GM12872 (cell line): ENCODE data around the gene GIPC3.

Experiments
- CTCF ChIP-seq: IDR thresholded peaks from 3 replicates; pipeline ENCODE4 v1.5.1; 2011; ENCODE audit warnings: low read depth, mild to moderate bottlenecking, low read length, moderate library complexity; ENCODE audit not compliant: insufficient read depth

GIPC3 gene

GRCh38 chr19:3638208-3639193, 53.2 kb downstream of the GIPC3 start:
- no peak for TF ChIP-seq CTCF

- no peak for TF ChIP-seq CTCF
Measured at GRCh38 chr19:3639479-3639878, 54.2 kb downstream of the GIPC3 start.

- no peak for TF ChIP-seq CTCF
Measured at GRCh38 chr19:3641515-3642269, 56.4 kb downstream of the GIPC3 start.

GRCh38 chr19:3642296-3642695, 57.0 kb downstream of the GIPC3 start:
- TF ChIP-seq CTCF, result no peak
